K562 (cell line): Measurements from ENCODE around the gene EHMT2. TPM values are rescaled to one million over a fixed set of nuclear protein-coding genes. Genes with fewer than 3 reads are reported as not detected.
"Not testable (repeated sequence)": the region's sequence is repeated elsewhere in the genome, so short reads cannot be mapped to it uniquely, and the experiment has no call there.

ENCODE experiments used
- ATAC-seq: fragments of 200-7000 bp; cut with Tn5 transposase; 3 replicates; pipeline ENCODE4 v1.9.1; 2020; ENCODE audit warnings: moderate library complexity
- BruUV-seq: library from RNA; stranded (reverse); fragments of 400-500 nt; replicated peaks from 2 replicates; lab custom pipeline; 2021; lab: Mats Ljungman, UMichigan
- CTCF ChIA-PET: fragments of 300-600 bp; formaldehyde crosslinking; extraction: SDS; loops from one replicate; lab custom pipeline; 2021; ENCODE audit warnings: low intra/inter-chr PET ratio; lab: Yijun Ruan, JAX
- POLR2A ChIA-PET: fragments of 300-600, 350-650 bp; sonication (Branson Sonifier 250); formaldehyde crosslinking; extraction: SDS; loops from one replicate; lab custom pipeline; 2021; ENCODE audit warnings: antibody characterized with exemption, inconsistent platforms; lab: Yijun Ruan, JAX
- DNase-seq, 4 experiments: peaks; one replicate each; pipeline versions ENCODE4 v3.0.0 to v3.0.0-alpha.2; 2011 to 2018; ENCODE audit warnings: low spot score in 3 of 4, mixed read lengths in 3 of 4; ENCODE audit errors: extremely low read depth in 1 of 4
- FAIRE-seq: peaks from 2 replicates; lab custom pipeline; 2011; peaks lifted over from hg19 to GRCh38; lab: Jason Lieb, UNC
- H2AFZ ChIP-seq: 2 replicates; pipeline ENCODE4 v1.6.0; 2011; ENCODE audit warnings: low read depth, low read length, control low read depth, inconsistent platforms
- H3K27ac ChIP-seq: fragments of 200-600 bp; 3 replicates; pipeline ENCODE4 v1.8.0; 2011; ENCODE audit warnings: low read depth, mild to moderate bottlenecking, control low read depth, inconsistent platforms, low read length, moderate library complexity, mixed read lengths; ENCODE audit errors: extremely low read depth
- H3K27me3 ChIP-seq, 2 experiments: fragments of 300-600 bp in 1 of 2; 2 replicates in 1 of 2; 3 replicates in 1 of 2; pipeline versions ENCODE4 v1.6.0 to v1.8.0; 2011; ENCODE audit warnings: inconsistent platforms in 2 of 2, low read length in 2 of 2, mild to moderate bottlenecking in 1 of 2, mixed read lengths in 1 of 2, moderate library complexity in 1 of 2; ENCODE audit not compliant: control insufficient read depth in 2 of 2, insufficient read depth in 2 of 2
- H3K36me3 ChIP-seq: fragments of 300-600 bp; 3 replicates; pipeline ENCODE4 v1.8.0; 2011; ENCODE audit warnings: mild to moderate bottlenecking, low read length, inconsistent platforms; ENCODE audit not compliant: control insufficient read depth, insufficient read depth
- H3K4me1 ChIP-seq, 2 experiments: fragments of 200-600 bp in 1 of 2; replicated peaks in 1 of 2; 2 replicates in 1 of 2; 3 replicates in 1 of 2; pipeline versions ENCODE4 v1.5.1 to v1.8.0; 2011; ENCODE audit warnings: inconsistent platforms in 2 of 2, low read length in 2 of 2, mild to moderate bottlenecking in 1 of 2, mixed read lengths in 1 of 2, moderate library complexity in 1 of 2; ENCODE audit not compliant: control insufficient read depth in 2 of 2, insufficient read depth in 2 of 2
- H3K4me2 ChIP-seq: 2 replicates; pipeline ENCODE4 v1.6.1; 2011; ENCODE audit warnings: low read length, control low read depth, inconsistent platforms, mixed read lengths; ENCODE audit not compliant: insufficient read depth
- H3K4me3 ChIP-seq: fragments of 200-600 bp; sonication (generic), shearing (Covaris generic); 2 replicates; pipeline ENCODE4 v1.5.1; 2016; ENCODE audit warnings: control low read depth, inconsistent platforms
- H3K79me2 ChIP-seq: fragments of 200-600 bp; 3 replicates; pipeline ENCODE4 v1.8.0; 2011; ENCODE audit warnings: low read length, inconsistent platforms; ENCODE audit not compliant: control insufficient read depth, insufficient read depth
- H3K9ac ChIP-seq, 2 experiments: 2 replicates each; pipeline versions ENCODE4 v1.6.0 to v1.6.1; 2011; ENCODE audit warnings: low read depth in 2 of 2, low read length in 2 of 2, control low read depth in 1 of 2, inconsistent platforms in 1 of 2, mild to moderate bottlenecking in 1 of 2, mixed read lengths in 1 of 2; ENCODE audit not compliant: insufficient read depth in 1 of 2
- H3K9me1 ChIP-seq: one replicate; pipeline ENCODE4 v1.6.0; 2011; ENCODE audit warnings: inconsistent platforms, mild to moderate bottlenecking, low read length, moderate library complexity; ENCODE audit not compliant: control insufficient read depth, insufficient read depth
- H3K9me3 ChIP-seq: replicated peaks from 2 replicates; pipeline ENCODE4 v1.5.1; 2011; ENCODE audit warnings: low read depth, low read length, inconsistent platforms; ENCODE audit not compliant: control insufficient read depth, insufficient read depth
- H4K20me1 ChIP-seq: replicated peaks from 2 replicates; pipeline ENCODE4 v1.6.1; 2011; ENCODE audit warnings: low read length, inconsistent platforms, mixed read lengths; ENCODE audit not compliant: control insufficient read depth, insufficient read depth
- BCOR ChIP-seq: fragments of 450-650 bp; IDR thresholded peaks from 2 replicates; pipeline ENCODE4 v1.6.1; 2016
- EGR1 ChIP-seq: fragments of 450-650 bp; conservative IDR thresholded peaks from 2 replicates; pipeline ENCODE4 v1.6.1; 2017; ENCODE audit warnings: mild to moderate bottlenecking
- KDM1A ChIP-seq, 2 experiments: fragments of 450-650 bp; IDR thresholded peaks; 2 replicates each; pipeline ENCODE4 v1.6.1; 2016; ENCODE audit warnings: mild to moderate bottlenecking in 2 of 2
- PKNOX1 ChIP-seq: fragments of 450-650 bp; IDR thresholded peaks from 2 replicates; pipeline ENCODE4 v1.6.1; 2016
- ZNF121 ChIP-seq: sonication (generic); formaldehyde crosslinking; conservative IDR thresholded peaks from 2 replicates; pipeline ENCODE4 v1.8.0; 2022; ENCODE audit warnings: missing genetic modification reagents
- ZNF764 ChIP-seq: fragments of 250-450 bp; sonication (Bioruptor Pico); IDR thresholded peaks from 2 replicates; pipeline ENCODE4 v1.4.0; 2020; ENCODE audit warnings: low read depth, mild to moderate bottlenecking, moderate library complexity
- WGBS: fragments of 100-300 bp; shearing (Covaris generic); methylation state at CpG from one replicate; pipeline ENCODE4 v1.1.6; 2016; ENCODE audit warnings: low coverage, mixed read lengths; ENCODE audit not compliant: insufficient coverage; ENCODE audit errors: missing lambda C conversion rate; 5-methylcytosine and 5-hydroxymethylcytosine counted together
- in situ Hi-C: fragments of 300-500 bp; cut with MboI; formaldehyde crosslinking; loops from 4 replicates; pipeline ENCODE4 v1.15.0; 2018; ENCODE audit warnings: inconsistent platforms, mixed read lengths
- intact Hi-C: fragments of 100-400 bp; cut with micrococcal nuclease; formaldehyde crosslinking; loops from 2 replicates; pipeline ENCODE4 v1.14.2; 2022
- polyA plus RNA-seq, 8 experiments: library from polyadenylated mRNA; depleted of rRNA in 4 of 8; stranded (reverse) in 5 of 8; unstranded in 3 of 8; fragments of >200 nt; fragmentation: Nextera tagmentation in 2 of 8; fragmentation: Illumina TruSeq in 1 of 8; extraction: Ambion mirVana in 2 of 8; extraction: Trizol in 1 of 8; gene quantifications; 2 replicates each; pipeline versions ENCODE4 v1.2.1 to v1.2.3, GENCODE V29; 2011 to 2014; ENCODE audit warnings: inconsistent platforms in 1 of 8, missing spikeins in 1 of 8
- total RNA-seq, 7 experiments: library from RNA; depleted of rRNA in 6 of 7; stranded (reverse); fragments of >200 nt in 6 of 7; fragmentation: Illumina TruSeq in 2 of 7; extraction: Trizol in 2 of 7; gene quantifications; 2 replicates each; pipeline versions ENCODE4 v1.2.1 to v1.2.3, GENCODE V29; 2011 to 2021; ENCODE audit warnings: low replicate concordance in 1 of 7

Gene EHMT2
- total and polyA plus RNA-seq, 9 of the 15 experiments (the other 6 are each of a cell fraction or from before 2014, with no cell fraction given), result 2.1 to 63.8 (median 38.5) TPM

DNA sequence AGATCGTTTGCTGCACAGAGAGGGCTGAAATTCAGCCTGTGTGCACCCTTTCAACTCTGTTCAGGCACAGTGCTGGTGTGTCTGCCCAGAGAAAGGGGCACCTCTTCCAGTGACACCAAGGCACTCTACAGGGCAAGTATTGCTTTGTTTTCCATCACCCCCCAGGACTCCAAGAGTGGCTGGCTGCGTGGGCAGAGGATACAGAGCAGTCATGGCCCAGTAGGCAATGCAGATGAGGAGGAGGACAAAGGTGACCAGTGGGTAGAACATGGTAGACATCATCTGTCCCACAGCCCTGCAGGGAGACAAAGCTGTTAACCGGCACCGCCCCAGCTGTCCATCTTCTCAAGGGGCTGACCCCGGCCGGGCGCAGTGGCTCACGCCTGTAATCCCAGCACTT lies 28.2 kb downstream of the EHMT2 start:
- no peak for FAIRE-seq
- WGBS, result 38% methylated on average over 8 of the region's 8 CpGs
- Histone ChIP-seq H3K9me1 (no peaks in the 10 kb centered on the region), H3K79me2 (peaks cover 12% of the 10 kb centered on the region), H4K20me1 (no peaks in the 10 kb centered on the region), H3K4me1 (peaks cover 4 to 34% of the 10 kb centered on the region in 2 experiments; a peak in 4 of 5 replicates), H3K9me3 (no peaks in the 10 kb centered on the region), H3K36me3 (peaks cover 13% of the 10 kb centered on the region; the same call in 1 of the 3 replicates), H3K9ac (peak overlapping the region in 1 of 2 experiments; percentile 24; a peak in 1 of 4 replicates), H3K4me2 (no peak overlapping the region), H3K27ac (no peak overlapping the region), H3K27me3 (peaks cover 0 to 4% of the 10 kb centered on the region in 2 experiments; a peak in 2 of 5 replicates), H2AFZ (no peak overlapping the region), H3K4me3 (no peak overlapping the region)
- in situ Hi-C loops (no loop called here), intact Hi-C loops (no loop called here)
- ChIA-PET POLR2A (interaction anchor here (0.6 kb wide), 1 partner anchor 17 kb away, joined by 3 read pairs; no protein-coding TSS in a partner anchor), CTCF (no interaction called here)
- 0 out of 2 replicates have a peak, but pooled peaks have one; percentile 10 for TF ChIP-seq EGR1
- TF ChIP-seq ZNF764 (CRISPR knock-in tag), result no peak
- TF ChIP-seq PKNOX1, result peak; percentile 34; the same call in 1 of the 2 replicates
- no TSS peak for BruUV-seq
- ATAC-seq, result no peak
- no peak for DNase-seq

GRCh38 chr6:31868658-31868971 lies 28.9 kb downstream of the EHMT2 start:
- BruUV-seq, DNase-seq, intact Hi-C loops, H3K27me3 ChIP-seq, H3K9me3 ChIP-seq, H2AFZ ChIP-seq, ATAC-seq, in situ Hi-C loops, H3K9ac ChIP-seq, H3K27ac ChIP-seq, H3K4me3 ChIP-seq, CTCF ChIA-PET, H3K4me2 ChIP-seq, H3K9me1 ChIP-seq: not testable (repeated sequence)
- peaks cover 15% of the 10 kb centered on the region; the same call in 1 of the 3 replicates for H3K36me3 ChIP-seq
- POLR2A ChIA-PET, result interaction anchor here (0.5 to 1.4 kb wide), 7 partner anchors 15 to 65 kb away, joined by 3 to 5 read pairs (median 4); no protein-coding TSS in a partner anchor
- peaks cover 6 to 41% of the 10 kb centered on the region in 2 experiments; a peak in 4 of 5 replicates for H3K4me1 ChIP-seq
- WGBS, result 20% methylated on average over 1 of the region's 1 CpG
- TF ChIP-seq ZNF121 (peak; percentile 88), KDM1A (IDR thresholded peaks at IDR 0.05) (peak in 1 of 2 experiments; percentile 25; a peak in 1 of 4 replicates), BCOR (peak; percentile 70)
- TF ChIP-seq, all 486 proteins: peak for 3; not testable (repeated sequence) for 483
- H4K20me1 ChIP-seq, FAIRE-seq: not testable (repeated sequence)
- H3K79me2 ChIP-seq, result peaks cover 14% of the 10 kb centered on the region
